ENCODE data around the gene CCL14.
A peak's percentile ranks its signal among the peaks of the same experiment; 100 is the strongest.

CCL14 gene

GRCh38 chr17:35988164-35988563 lies 1.6 kb upstream of the CCL14 start:
- DNase-seq (ENCODE audit: low spot score), result no peak

GRCh38 chr17:35984140-35984539 lies 2.4 kb downstream of the CCL14 start:
- no peak for DNase-seq (ENCODE audit: low spot score)

GRCh38 chr17:35982409-35983191 lies 3.9 kb downstream of the CCL14 start:
- no peak for DNase-seq (ENCODE audit: low spot score)

- peak; percentile 36 for DNase-seq (ENCODE audit: low spot score)
Observed at GRCh38 chr17:35981908-35982330, 4.6 kb downstream of the CCL14 start.

- no peak for DNase-seq (ENCODE audit: low spot score)
Observed at GRCh38 chr17:35981246-35981645, 5.3 kb downstream of the CCL14 start, which contains the start of gene CCL16. CCL16 (minus strand) TSS chr17:35981497; CDS start chr17:35981420, 77 bp downstream.

GRCh38 chr17:35978346-35978745 lies 8.2 kb downstream of the CCL14 start:
- DNase-seq (ENCODE audit: low spot score), result no peak

- DNase-seq (ENCODE audit: low spot score), result no peak
Observed at GRCh38 chr17:35977509-35977908, 9.0 kb downstream of the CCL14 start.

GRCh38 chr17:35973333-35974260 lies 12.9 kb downstream of the CCL14 start:
- no peak for DNase-seq (ENCODE audit: low spot score)

- DNase-seq (ENCODE audit: low spot score), result no peak
Observed at GRCh38 chr17:35972945-35973332, 13.6 kb downstream of the CCL14 start.

GRCh38 chr17:35972535-35972934 lies 14.0 kb downstream of the CCL14 start:
- no peak for DNase-seq (ENCODE audit: low spot score)

- no peak for DNase-seq (ENCODE audit: low spot score)
Observed at GRCh38 chr17:35972066-35972465, 14.5 kb downstream of the CCL14 start.

GRCh38 chr17:35969558-35970380 lies 16.8 kb downstream of the CCL14 start:
- peak; percentile 79 for DNase-seq (ENCODE audit: low spot score)

GRCh38 chr17:35968520-35969054 lies 17.9 kb downstream of the CCL14 start:
- no peak for DNase-seq (ENCODE audit: low spot score)

GRCh38 chr17:35965272-35965671 lies 21.3 kb downstream of the CCL14 start:
- DNase-seq (ENCODE audit: low spot score), result no peak

GRCh38 chr17:35963663-35964062 lies 22.9 kb downstream of the CCL14 start:
- no peak for DNase-seq (ENCODE audit: low spot score)

- DNase-seq (ENCODE audit: low spot score), result no peak
Observed at GRCh38 chr17:35953720-35954119, 32.8 kb downstream of the CCL14 start.

GRCh38 chr17:35949401-35949800 lies 37.1 kb downstream of the CCL14 start:
- DNase-seq (ENCODE audit: low spot score), result no peak

- DNase-seq (ENCODE audit: low spot score), result no peak
Observed at GRCh38 chr17:35948092-35948491, 38.4 kb downstream of the CCL14 start.

GRCh38 chr17:35947156-35947585 lies 39.4 kb downstream of the CCL14 start:
- DNase-seq (ENCODE audit: low spot score), result peak; percentile 60

- DNase-seq (ENCODE audit: low spot score), result no peak
Observed at GRCh38 chr17:35944151-35944550, 42.4 kb downstream of the CCL14 start.

GRCh38 chr17:35943537-35943936 lies 43.0 kb downstream of the CCL14 start, which contains the start of gene LYZL6:
LYZL6 (minus strand) TSS chr17:35943713; CDS start chr17:35939356, 4,357 bp downstream.
- no peak for DNase-seq (ENCODE audit: low spot score)
